Smooth muscle cell (in vitro differentiated cells): Measurements from ENCODE around the gene CDV3. TPM values are rescaled to one million over a fixed set of nuclear protein-coding genes. Genes with fewer than 3 reads are reported as not detected.

Experiments used
- DNase-seq: peaks from one replicate; lab custom pipeline; 2025; ENCODE audit not compliant: unreplicated experiment; lab: John Stamatoyannopoulos, UW
- H2AFZ ChIP-seq: fragments of 200-600 bp; sonication (generic); 2 replicates; pipeline ENCODE4 v1.6.0; 2016; ENCODE audit warnings: antibody characterized with exemption, low read depth, mild to moderate bottlenecking
- H3F3A ChIP-seq: fragments of 200-600 bp; sonication (generic); 2 replicates; pipeline ENCODE4 v1.6.0; 2017; ENCODE audit warnings: antibody characterized with exemption, low read depth
- H3K27ac ChIP-seq: fragments of 200-600 bp; sonication (generic); 2 replicates; pipeline ENCODE4 v1.5.1; 2016; ENCODE audit warnings: low read depth, mild to moderate bottlenecking
- H3K27me3 ChIP-seq: fragments of 200-600 bp; sonication (generic); 2 replicates; pipeline ENCODE4 v1.6.1; 2016; ENCODE audit warnings: low read depth, mild to moderate bottlenecking
- H3K36me3 ChIP-seq: fragments of 200-600 bp; sonication (generic); 2 replicates; pipeline ENCODE4 v1.5.1; 2016; ENCODE audit warnings: low read depth
- H3K4me1 ChIP-seq: fragments of 200-600 bp; sonication (generic); 2 replicates; pipeline ENCODE4 v1.5.1; 2016; ENCODE audit warnings: low read depth
- H3K4me2 ChIP-seq: fragments of 200-600 bp; sonication (generic); 2 replicates; pipeline ENCODE4 v1.6.0; 2016; ENCODE audit warnings: mild to moderate bottlenecking
- H3K4me3 ChIP-seq: fragments of 200-600 bp; sonication (generic); 2 replicates; pipeline ENCODE4 v1.5.1; 2016; ENCODE audit warnings: mild to moderate bottlenecking
- H3K79me2 ChIP-seq: fragments of 200-600 bp; sonication (generic); 2 replicates; pipeline ENCODE4 v1.6.0; 2016; ENCODE audit warnings: low read depth, mild to moderate bottlenecking
- H3K9ac ChIP-seq: fragments of 200-600 bp; sonication (generic); 2 replicates; pipeline ENCODE4 v1.6.0; 2016; ENCODE audit warnings: low read depth
- H3K9me3 ChIP-seq: fragments of 200-600 bp; sonication (generic); replicated peaks from 2 replicates; pipeline ENCODE4 v1.5.1; 2016; ENCODE audit warnings: low read depth
- H4K20me1 ChIP-seq: fragments of 200-600 bp; sonication (generic); 2 replicates; pipeline ENCODE4 v1.6.0; 2016; ENCODE audit warnings: low read depth
- CTCF ChIP-seq: fragments of 200-600 bp; sonication (generic); IDR thresholded peaks from 2 replicates; pipeline ENCODE4 v1.5.1; 2017; ENCODE audit warnings: borderline replicate concordance, mild to moderate bottlenecking, antibody characterized with exemption; ENCODE audit not compliant: insufficient read depth, poor library complexity, severe bottlenecking
- WGBS: methylation state at CpG from one replicate; pipeline ENCODE4 v1.1.7; 2016; ENCODE audit warnings: low lambda C conversion rate; 5-methylcytosine and 5-hydroxymethylcytosine counted together
- polyA plus RNA-seq: library from polyadenylated mRNA; unstranded; fragments of >200 nt; fragmentation: Nextera tagmentation; extraction: Ambion mirVana; gene quantifications from 2 replicates; pipeline ENCODE4 v1.2.1, GENCODE V29; 2016
- total RNA-seq: library from RNA; depleted of rRNA; stranded (reverse); fragments of >200 nt; gene quantifications from 2 replicates; pipeline ENCODE4 v1.2.3, GENCODE V29; 2014

Gene CDV3
- total and polyA plus RNA-seq, 2 experiments from 2014 or later = 70.2 to 139 TPM

GRCh38 chr3:133529809-133530208 is 43.7 kb upstream of the CDV3 start:
- WGBS = 93% methylated on average over 2 of the region's 2 CpGs
- no peaks in the 10 kb centered on the region for H3K36me3 ChIP-seq
- no peaks in the 10 kb centered on the region for H4K20me1 ChIP-seq
- no peaks in the 10 kb centered on the region for H3K4me1 ChIP-seq
- DNase-seq = no peak
- no peaks in the 10 kb centered on the region for H3K79me2 ChIP-seq
- no peak overlapping the region for H3K4me2 ChIP-seq
- TF ChIP-seq CTCF = no peak
- H3K27me3 ChIP-seq = no peaks in the 10 kb centered on the region
- H2AFZ ChIP-seq = no peak overlapping the region
- no peaks in the 10 kb centered on the region for H3F3A ChIP-seq
- no peaks in the 10 kb centered on the region for H3K9me3 ChIP-seq
- H3K27ac ChIP-seq = no peak overlapping the region
- no peak overlapping the region for H3K9ac ChIP-seq
- no peak overlapping the region for H3K4me3 ChIP-seq

GRCh38 chr3:133531981-133532380 is 41.5 kb upstream of the CDV3 start:
- no peaks in the 10 kb centered on the region for H3K36me3 ChIP-seq
- H3K27me3 ChIP-seq = no peaks in the 10 kb centered on the region
- H3K79me2 ChIP-seq = no peaks in the 10 kb centered on the region
- no peak overlapping the region for H2AFZ ChIP-seq
- no peaks in the 10 kb centered on the region for H3F3A ChIP-seq
- H3K4me1 ChIP-seq = no peaks in the 10 kb centered on the region
- H3K4me3 ChIP-seq = no peak overlapping the region
- WGBS = 63% methylated on average over 5 of the region's 5 CpGs
- no peak for TF ChIP-seq CTCF
- no peak for DNase-seq
- no peaks in the 10 kb centered on the region for H3K9me3 ChIP-seq
- no peaks in the 10 kb centered on the region for H4K20me1 ChIP-seq
- H3K9ac ChIP-seq = no peak overlapping the region
- H3K27ac ChIP-seq = no peak overlapping the region
- H3K4me2 ChIP-seq = no peak overlapping the region

DNA sequence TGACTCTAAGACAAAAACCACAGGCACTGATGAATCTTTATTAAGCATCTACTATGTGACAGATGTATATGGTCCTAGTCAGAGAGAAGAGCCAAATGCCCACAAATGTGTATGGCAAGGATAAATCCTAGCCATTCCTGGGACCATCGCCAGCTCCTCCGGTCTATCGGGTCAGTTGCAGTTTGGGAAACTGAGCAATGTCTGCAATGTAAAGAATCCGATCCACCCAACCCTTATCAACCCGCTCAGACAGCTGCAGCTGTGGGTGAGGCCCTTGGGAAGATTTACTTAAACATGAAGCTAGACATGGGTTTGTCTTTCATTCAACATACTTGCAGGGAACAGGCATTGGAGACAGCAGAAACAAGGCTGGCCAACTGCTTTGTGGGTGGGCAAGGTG is 40.5 kb upstream of the CDV3 start:
- H3K27ac ChIP-seq = no peak overlapping the region
- no peaks in the 10 kb centered on the region for H4K20me1 ChIP-seq
- no peak overlapping the region for H3K4me3 ChIP-seq
- no peaks in the 10 kb centered on the region for H3K9me3 ChIP-seq
- H3K36me3 ChIP-seq = no peaks in the 10 kb centered on the region
- no peak overlapping the region for H3K9ac ChIP-seq
- no peak for TF ChIP-seq CTCF
- no peaks in the 10 kb centered on the region for H3K79me2 ChIP-seq
- H3K27me3 ChIP-seq = no peaks in the 10 kb centered on the region
- WGBS = 58% methylated on average over 5 of the region's 5 CpGs
- no peak for DNase-seq
- no peaks in the 10 kb centered on the region for H3F3A ChIP-seq
- H2AFZ ChIP-seq = no peak overlapping the region
- H3K4me1 ChIP-seq = no peaks in the 10 kb centered on the region
- no peak overlapping the region for H3K4me2 ChIP-seq
